NCI-H82 treated with DMSO at 0.1 percent for 48 hours (cell line): Measurements from ENCODE around the gene SNCG.

ENCODE experiments used
- DNase-seq: peaks from one replicate; lab custom pipeline; 2025; ENCODE audit not compliant: unreplicated experiment; lab: John Stamatoyannopoulos, UW

The SNCG gene

GRCh38 chr10:86960003-86960862 is 1.8 kb downstream of the SNCG start:
- DNase-seq = peak; percentile 39

- DNase-seq = no peak
These were observed 2.5 kb downstream of the SNCG start for GRCh38 chr10:86960863-86961434.

- no peak for DNase-seq
These were observed 3.2 kb downstream of the SNCG start for GRCh38 chr10:86961481-86962091.

DNA sequence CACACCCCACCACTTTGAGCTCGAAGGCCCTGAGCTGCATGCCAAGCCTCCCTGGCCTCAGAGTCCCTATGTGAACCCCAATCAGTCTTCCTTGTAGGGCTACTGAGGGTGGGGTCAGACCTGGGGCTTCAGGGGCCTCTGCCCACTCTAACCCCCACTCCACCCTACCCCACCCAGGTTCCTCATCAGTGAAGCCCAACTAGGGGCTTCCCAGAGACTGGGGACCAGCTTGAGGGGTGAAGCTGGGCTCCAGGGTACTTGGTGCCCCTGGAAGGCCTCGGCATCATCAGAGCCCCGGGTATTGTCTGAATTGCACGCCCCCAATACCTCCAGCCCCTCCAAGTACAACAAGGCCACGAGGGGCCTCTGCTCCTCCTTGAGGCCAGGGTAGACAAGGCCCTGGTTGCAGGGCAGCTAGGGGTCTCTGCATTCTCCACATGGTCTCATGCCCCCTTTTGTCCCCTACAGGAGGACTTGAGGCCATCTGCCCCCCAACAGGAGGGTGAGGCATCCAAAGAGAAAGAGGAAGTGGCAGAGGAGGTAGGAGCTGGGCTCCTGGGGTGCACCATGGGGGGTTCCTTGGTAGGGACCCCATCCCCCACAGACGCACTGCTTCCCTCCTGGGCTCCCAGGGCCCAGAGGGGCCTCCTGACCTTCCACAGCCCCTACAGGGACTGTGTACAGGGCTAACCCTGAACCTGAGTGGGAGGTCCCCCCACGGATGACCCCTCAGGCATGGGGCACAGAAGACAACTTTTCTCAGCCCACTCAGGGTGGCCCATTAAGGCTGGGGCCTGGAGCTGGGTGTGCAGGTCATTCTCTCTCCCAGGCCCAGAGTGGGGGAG is 4.0 kb downstream of the SNCG start:
- DNase-seq = no peak

DNA sequence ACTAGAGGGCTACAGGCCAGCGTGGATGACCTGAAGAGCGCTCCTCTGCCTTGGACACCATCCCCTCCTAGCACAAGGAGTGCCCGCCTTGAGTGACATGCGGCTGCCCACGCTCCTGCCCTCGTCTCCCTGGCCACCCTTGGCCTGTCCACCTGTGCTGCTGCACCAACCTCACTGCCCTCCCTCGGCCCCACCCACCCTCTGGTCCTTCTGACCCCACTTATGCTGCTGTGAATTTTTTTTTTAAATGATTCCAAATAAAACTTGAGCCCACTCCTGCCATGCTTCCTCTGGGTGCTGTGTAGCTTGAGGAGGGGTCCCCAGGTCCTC is 4.5 kb downstream of the SNCG start:
- DNase-seq = no peak

DNA sequence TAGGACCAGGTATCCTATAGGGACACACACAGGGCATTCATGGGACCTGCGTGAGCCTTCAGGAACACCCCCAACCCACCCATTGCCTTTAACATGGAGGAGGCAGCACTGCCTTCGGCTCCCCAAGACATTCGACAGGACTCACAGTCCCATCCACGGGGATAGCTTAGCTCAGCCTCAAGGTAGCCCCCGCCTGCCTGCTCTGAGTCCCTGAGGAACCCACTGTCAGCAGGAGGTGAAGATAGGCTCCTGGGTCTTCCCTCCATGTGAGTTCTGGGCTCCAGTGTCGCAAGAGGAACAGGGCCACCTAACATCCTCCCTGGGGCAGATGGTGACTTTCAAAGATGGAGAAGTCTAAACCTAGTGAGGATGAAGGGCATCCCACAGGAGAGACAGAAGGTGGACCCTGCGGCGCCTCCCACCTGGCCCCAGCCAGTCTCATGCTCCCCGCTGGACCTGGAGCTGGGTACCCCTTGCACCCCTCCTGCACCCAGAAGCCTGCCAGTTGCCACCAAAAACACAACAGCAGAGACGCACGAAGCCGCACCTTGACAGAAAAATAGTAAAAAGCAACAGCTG is 5.0 kb downstream of the SNCG start:
- DNase-seq = no peak

DNA sequence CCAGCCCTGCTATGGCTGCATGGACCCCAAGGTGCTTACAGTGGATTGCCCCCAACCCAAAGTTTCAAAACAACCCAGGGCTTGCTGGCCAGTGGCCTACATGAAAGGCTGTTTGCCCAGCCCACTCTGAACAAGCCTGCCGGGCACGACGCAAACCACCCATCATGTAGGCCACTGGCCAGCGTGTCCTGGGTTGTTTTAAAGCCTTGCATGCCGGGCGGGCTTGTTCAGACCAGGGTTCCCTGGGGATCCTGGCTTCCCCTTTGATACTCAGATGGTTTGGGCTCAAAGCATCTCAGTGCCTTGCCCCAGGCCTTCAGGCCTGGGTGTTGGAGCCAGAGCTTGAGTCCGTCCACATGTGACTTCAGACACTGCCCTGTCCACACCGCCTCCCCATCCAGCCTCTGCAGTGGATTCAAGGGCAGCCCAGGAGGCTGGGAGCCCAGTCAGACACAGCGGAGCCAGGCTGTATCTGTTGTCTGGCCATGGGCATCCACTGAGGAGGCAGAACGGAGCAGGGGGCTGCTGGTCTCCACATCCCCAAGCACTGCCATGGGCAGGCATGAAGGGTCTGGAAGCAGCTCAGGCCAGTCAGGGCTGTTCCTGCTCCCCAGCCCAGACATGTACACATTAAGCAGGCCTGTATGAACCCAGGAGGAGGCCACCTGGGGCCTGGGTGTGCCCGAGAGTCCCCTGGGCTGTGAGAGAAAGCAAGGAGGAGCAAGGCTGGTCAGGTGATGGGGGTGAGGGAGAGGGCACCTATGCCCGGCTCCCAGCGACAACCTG is 5.9 kb downstream of the SNCG start:
- DNase-seq = no peak

GRCh38 chr10:86964847-86965190 is 6.4 kb downstream of the SNCG start:
- no peak for DNase-seq

DNA sequence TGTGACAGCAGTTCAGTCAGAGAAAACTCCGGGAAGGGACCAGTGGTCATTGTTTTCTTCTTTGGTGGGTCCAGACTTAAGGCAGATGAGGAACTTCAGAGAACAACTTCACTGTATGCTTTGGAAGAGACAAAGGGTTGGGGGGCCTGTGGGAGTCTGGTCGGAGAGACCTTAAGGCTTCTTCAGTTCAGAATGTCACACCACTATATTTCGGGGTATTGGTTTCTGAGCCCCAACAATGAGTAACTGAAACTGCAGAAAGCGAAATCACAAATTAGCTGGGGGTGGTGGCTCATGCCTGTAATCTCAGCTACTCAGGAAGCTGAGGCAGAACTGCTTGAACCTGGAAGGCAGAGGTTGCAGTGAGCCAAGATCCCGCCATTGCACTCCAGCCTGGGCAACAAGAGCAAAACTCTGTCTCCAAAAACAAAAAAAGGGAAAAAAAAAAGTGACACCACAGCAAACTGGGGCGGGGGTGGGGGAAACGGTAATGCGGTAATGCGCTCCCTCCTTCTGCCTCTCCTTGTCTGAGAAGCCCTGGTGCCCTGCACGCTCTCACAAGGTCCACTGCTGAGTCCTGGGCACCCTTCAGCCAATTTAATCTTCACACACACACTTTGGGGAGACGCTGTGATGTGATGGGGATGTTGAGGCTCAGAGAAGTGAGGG is 7.7 kb downstream of the SNCG start:
- no peak for DNase-seq

DNA sequence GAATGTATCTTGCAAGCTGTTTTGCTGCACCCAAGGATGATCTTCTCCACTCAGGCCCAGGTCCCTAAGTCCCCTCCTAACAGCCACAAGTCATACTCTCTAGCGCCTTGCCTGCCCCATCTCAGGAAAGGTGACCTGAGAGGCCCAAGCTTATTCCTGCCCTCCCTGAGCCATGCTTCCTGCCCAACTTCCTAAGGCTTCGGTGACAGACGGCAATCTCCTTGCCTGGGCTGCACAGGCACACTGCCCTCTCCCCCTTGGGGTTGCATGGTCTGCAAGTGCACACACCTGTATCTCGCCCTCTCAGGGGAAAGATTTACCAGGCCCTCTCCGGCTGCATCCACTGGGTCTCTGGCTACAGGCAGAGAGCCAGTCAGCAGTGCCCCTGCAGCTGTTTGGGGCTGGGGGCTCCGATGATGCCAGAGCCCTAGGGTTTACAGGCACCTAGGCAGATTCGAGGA is 9.1 kb downstream of the SNCG start:
- no peak for DNase-seq

GRCh38 chr10:86968271-86968993 is 10.0 kb downstream of the SNCG start, which contains the start of gene ADIRF:
ADIRF (plus strand) TSS chr10:86968482; CDS start chr10:86968545, 63 bp downstream.
- no peak for DNase-seq

DNA sequence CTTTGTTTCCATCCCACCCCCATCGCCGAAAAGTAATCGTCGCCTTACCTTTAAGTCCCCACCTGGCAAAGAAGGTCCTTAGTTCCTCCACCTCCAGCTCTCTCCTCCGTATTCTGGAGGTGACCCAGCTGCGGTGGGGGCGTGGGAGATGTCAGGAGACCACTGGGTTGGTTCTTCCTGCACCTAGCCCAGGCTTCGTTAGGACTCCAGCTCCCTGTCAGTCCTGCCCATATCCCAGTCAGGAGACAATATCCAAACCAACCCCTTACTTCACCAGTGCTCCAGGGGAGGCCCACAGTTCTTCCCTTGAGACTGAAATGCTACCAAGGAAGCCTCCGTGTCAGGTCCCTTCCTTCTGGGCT is 10.6 kb downstream of the SNCG start:
- DNase-seq = no peak

GRCh38 chr10:86969421-86970041 is 11.1 kb downstream of the SNCG start:
- no peak for DNase-seq

- no peak for DNase-seq
These were observed 12.0 kb downstream of the SNCG start for GRCh38 chr10:86970162-86970981.

DNA sequence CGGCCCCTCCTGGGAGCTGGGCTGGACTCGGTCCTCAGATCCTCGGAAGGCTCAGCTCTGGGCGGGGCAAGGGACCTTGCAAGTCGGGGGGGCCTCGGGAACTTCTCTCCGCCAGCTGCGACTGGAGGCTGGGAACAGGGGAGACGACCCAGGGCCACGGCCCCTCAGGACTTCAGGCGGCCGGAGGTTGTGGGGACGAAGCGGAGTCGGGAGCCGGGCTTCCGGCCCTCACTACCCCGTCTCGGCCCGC is 12.5 kb downstream of the SNCG start:
- DNase-seq = no peak

DNA sequence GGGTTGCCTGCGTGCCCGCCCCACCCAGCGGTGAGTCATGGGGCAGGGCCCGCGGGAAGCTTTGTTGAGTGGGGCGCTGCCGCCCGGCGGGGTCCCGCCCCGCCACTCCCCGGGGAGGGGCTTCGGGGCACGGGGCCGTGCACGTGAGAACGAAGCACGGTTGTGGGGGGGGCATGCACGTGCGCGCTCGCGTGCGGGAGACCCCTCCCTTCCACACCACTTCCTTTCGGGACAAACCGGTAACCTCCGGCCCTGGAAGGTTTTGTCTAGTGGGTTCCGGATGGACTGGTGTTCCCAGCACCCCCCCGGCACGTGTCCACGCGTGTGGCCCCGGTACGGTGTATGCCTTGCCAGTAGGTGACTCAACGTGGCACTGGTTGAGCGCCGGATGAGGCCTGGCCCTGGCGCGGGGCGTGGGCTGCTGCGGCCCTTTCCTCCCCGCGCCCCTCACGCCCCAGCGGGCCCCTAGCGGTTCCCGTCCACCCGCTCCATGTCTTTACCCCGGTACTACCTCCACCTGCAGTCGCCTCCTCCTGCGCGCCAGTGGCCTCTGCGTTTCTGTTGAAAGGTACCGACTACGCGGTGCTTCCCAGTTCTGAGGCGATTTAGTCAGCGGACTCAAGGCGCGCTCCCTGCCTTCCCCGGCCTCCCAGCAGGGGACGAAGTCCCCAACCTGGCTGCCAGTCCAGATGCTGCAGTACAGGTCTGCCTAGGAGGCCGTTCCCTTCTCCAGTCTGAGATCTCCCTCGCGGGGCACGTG is 13.0 kb downstream of the SNCG start:
- DNase-seq = no peak

DNA sequence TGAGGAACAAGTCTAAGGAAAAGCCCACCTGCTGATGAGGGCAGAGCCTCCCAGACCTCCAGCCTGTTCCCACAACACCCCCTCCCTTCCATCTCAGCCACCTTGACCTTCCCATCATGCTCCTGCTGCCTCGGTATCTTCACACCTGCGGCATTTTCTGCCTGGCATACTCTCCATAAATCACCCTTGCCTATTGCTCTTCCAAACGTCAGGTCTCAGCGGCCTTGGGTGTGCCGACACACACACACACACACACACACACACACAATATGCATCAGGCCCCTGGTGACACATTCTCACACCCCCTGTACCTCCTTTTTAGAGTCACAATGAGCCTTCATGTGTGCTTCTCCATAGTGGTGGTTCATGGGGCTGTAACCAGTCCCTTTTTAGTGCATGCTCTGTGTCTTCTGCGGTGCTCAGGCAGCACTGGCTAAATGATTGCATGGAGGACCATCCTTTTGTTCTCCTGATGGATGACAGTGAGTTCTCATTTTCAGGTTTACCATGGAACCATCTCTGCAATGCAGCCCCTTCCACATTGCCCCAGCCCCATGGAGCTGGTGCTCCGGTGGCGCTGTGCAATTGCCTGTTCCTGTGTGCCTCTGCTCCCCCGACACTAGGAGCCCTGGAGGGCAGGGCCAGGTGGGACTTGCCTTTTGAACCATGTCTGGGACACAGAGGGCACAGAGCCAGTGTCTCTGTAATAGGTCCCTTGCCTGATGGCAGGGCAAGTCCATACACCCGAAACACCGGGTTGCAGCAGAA is 14.4 kb downstream of the SNCG start:
- DNase-seq = no peak
